Calu3 (cell line): ENCODE results near the gene SH3PXD2A. TPM values are rescaled to one million over a fixed set of nuclear protein-coding genes. Genes with fewer than 3 reads are reported as not detected.

Experiments
- BruUV-seq: library from RNA; stranded (reverse); fragments of 400-500 nt; replicated peaks from 2 replicates; lab custom pipeline; 2021; lab: Mats Ljungman, UMichigan
- CTCF ChIA-PET: fragments of 300-600 bp; sonication (Branson Sonifier 250); formaldehyde crosslinking; loops from one replicate; lab custom pipeline; 2022; ENCODE audit warnings: antibody characterized with exemption; lab: Charles Lee
- DNase-seq: peaks from one replicate; pipeline ENCODE4 v3.0.0; 2022
- H3K27ac Mint-ChIP-seq: one replicate; pipeline ENCODE4 v1.8.0; 2022; ENCODE audit warnings: mixed read lengths; ENCODE audit not compliant: unreplicated experiment
- H3K27me3 Mint-ChIP-seq: one replicate; pipeline ENCODE4 v1.8.0; 2022; ENCODE audit warnings: mixed read lengths; ENCODE audit not compliant: unreplicated experiment
- H3K36me3 Mint-ChIP-seq: one replicate; pipeline ENCODE4 v1.8.0; 2022; ENCODE audit warnings: mild to moderate bottlenecking, moderate library complexity, mixed read lengths; ENCODE audit not compliant: insufficient read depth, unreplicated experiment
- H3K4me1 Mint-ChIP-seq: one replicate; pipeline ENCODE4 v1.8.0; 2022; ENCODE audit warnings: mild to moderate bottlenecking, low read depth, mixed read lengths; ENCODE audit not compliant: unreplicated experiment
- H3K4me3 Mint-ChIP-seq: one replicate; pipeline ENCODE4 v1.8.0; 2022; ENCODE audit warnings: mild to moderate bottlenecking, low read depth, moderate library complexity, mixed read lengths; ENCODE audit not compliant: unreplicated experiment
- H3K9me3 Mint-ChIP-seq: one replicate; pipeline ENCODE4 v1.8.0; 2022; ENCODE audit warnings: low read depth, mixed read lengths; ENCODE audit not compliant: unreplicated experiment
- intact Hi-C: fragments of 100-400 bp; cut with micrococcal nuclease; formaldehyde crosslinking; loops from one replicate; pipeline ENCODE4 v1.10.0; 2022; ENCODE audit not compliant: unreplicated experiment
- total RNA-seq: library from RNA; stranded (reverse); gene quantifications from 2 replicates; pipeline ENCODE4 v1.2.3, GENCODE V29; 2022
- TF ChIP-seq, protein P1 (sequence below): fragments of 200-600 bp; IDR thresholded peaks from one replicate; pipeline ENCODE4 v1.8.0; 2022; ENCODE audit warnings: antibody characterized with exemption; ENCODE audit not compliant: unreplicated experiment

Gene SH3PXD2A
- total RNA-seq, 1 experiment from 2014 or later = 7.5 TPM

GRCh38 chr10:103616705-103617601, 238.4 kb downstream of the SH3PXD2A start:
- Mint-ChIP-seq H3K36me3 (no peaks in the 10 kb centered on the region), H3K4me3 (no peak overlapping the region), H3K9me3 (no peaks in the 10 kb centered on the region), H3K27ac (no peak overlapping the region), H3K4me1 (no peaks in the 10 kb centered on the region), H3K27me3 (no peaks in the 10 kb centered on the region)
- CTCF ChIA-PET = no interaction called here
- no TSS peak for BruUV-seq
- TF ChIP-seq, protein P1, sequence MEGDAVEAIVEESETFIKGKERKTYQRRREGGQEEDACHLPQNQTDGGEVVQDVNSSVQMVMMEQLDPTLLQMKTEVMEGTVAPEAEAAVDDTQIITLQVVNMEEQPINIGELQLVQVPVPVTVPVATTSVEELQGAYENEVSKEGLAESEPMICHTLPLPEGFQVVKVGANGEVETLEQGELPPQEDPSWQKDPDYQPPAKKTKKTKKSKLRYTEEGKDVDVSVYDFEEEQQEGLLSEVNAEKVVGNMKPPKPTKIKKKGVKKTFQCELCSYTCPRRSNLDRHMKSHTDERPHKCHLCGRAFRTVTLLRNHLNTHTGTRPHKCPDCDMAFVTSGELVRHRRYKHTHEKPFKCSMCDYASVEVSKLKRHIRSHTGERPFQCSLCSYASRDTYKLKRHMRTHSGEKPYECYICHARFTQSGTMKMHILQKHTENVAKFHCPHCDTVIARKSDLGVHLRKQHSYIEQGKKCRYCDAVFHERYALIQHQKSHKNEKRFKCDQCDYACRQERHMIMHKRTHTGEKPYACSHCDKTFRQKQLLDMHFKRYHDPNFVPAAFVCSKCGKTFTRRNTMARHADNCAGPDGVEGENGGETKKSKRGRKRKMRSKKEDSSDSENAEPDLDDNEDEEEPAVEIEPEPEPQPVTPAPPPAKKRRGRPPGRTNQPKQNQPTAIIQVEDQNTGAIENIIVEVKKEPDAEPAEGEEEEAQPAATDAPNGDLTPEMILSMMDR = no peak
- DNase-seq = no peak
- intact Hi-C loops = no loop called here

DNA sequence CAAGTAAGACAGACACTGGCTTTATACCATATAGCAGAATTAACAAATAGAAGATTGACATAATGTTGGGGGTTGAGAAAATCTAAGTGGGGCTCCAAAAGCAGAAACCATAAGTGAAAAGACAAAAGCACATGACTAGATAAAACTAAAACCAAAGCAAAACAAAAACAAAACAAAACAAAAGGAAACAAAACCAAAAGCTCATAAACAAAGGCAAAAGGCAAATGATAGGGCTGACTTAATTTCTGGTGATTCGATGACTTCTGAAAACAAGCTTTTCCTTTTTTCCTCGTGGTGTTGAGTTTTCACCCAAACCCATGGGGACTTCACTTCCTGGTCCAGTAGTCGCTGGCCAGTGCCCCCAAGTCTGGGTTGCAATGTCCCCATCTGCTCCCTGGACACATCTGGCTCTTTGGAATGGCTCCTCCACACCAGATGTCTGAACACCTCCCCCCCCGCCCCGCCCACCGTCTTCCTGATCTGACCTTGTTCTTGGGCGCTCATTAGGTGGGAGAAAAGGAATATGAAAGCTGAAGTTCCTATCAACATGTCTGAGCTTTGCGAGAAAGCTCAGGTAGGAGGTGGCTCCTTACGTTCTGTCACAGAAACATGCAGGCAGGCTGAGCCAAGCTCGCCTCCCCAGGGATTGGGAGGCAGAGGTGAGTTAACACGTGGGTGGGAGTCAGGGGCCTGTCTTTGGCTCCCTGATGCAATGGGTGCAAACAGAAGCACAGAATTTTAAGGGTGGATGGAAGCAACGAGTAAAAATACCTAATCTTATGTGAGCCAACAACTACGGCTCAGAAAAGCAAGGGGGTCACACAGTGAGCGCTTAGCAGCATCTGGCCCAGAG, 240.8 kb downstream of the SH3PXD2A start:
- Mint-ChIP-seq H3K4me1 (no peaks in the 10 kb centered on the region), H3K36me3 (no peaks in the 10 kb centered on the region), H3K4me3 (no peak overlapping the region), H3K9me3 (no peaks in the 10 kb centered on the region), H3K27me3 (no peaks in the 10 kb centered on the region), H3K27ac (no peak overlapping the region)
- CTCF ChIA-PET = interaction anchor here (0.7 kb wide), 1 partner anchor 739 kb away, joined by 3 read pairs; no protein-coding TSS in a partner anchor
- no TSS peak for BruUV-seq
- intact Hi-C loops = no loop called here
- TF ChIP-seq, protein P1 = no peak
- no peak for DNase-seq

- Mint-ChIP-seq H3K27me3 (no peaks in the 10 kb centered on the region), H3K27ac (no peak overlapping the region), H3K4me3 (no peak overlapping the region), H3K9me3 (no peaks in the 10 kb centered on the region), H3K4me1 (no peaks in the 10 kb centered on the region), H3K36me3 (no peaks in the 10 kb centered on the region)
- TF ChIP-seq, protein P1 = no peak
- no TSS peak for BruUV-seq
- DNase-seq = no peak
- CTCF ChIA-PET = no interaction called here
- intact Hi-C loops = no loop called here
Measured at GRCh38 chr10:103613616-103614015, 241.8 kb downstream of the SH3PXD2A start.

- no peaks in the 10 kb centered on the region for H3K36me3 Mint-ChIP-seq
- H3K9me3 Mint-ChIP-seq = no peaks in the 10 kb centered on the region
Measured at GRCh38 chr10:103612462-103613365, 242.7 kb downstream of the SH3PXD2A start.

More at GRCh38 chr10:103612462-103613365, 242.7 kb downstream of the SH3PXD2A start:
- H3K4me1 Mint-ChIP-seq = no peaks in the 10 kb centered on the region
- no peak overlapping the region for H3K4me3 Mint-ChIP-seq
- DNase-seq = no peak
- H3K27ac Mint-ChIP-seq = no peak overlapping the region
- BruUV-seq = no TSS peak
- H3K27me3 Mint-ChIP-seq = no peaks in the 10 kb centered on the region
- TF ChIP-seq, protein P1 = no peak
- CTCF ChIA-PET = no interaction called here
- intact Hi-C loops = no loop called here
